ENCODE data around the gene SLAMF9.
"Not testable (repeated sequence)": the region's sequence is repeated elsewhere in the genome, so short reads cannot be mapped to it uniquely, and the experiment has no call there.

GRCh38 chr1:159904036-159904435 lies 50.0 kb downstream of the SLAMF9 start:
- not testable (repeated sequence) for TF ChIP-seq EZH2 (IDR thresholded peaks at IDR 0.05; ENCODE audit: borderline replicate concordance, low read length); CTCF (conservative IDR thresholded peaks at IDR 0.05 in 1 of 2, IDR thresholded peaks at IDR 0.05 in 1 of 2; ENCODE audit: extremely low read depth in 1 of 2, insufficient read depth in 1 of 2, low read depth in 1 of 2, low read length in 2 of 2)

Measured in mammary epithelial cell (primary cell).